Hematopoietic multipotent progenitor cell treated with erythropoietin and hydrocortisone succinate and interleukin-3 and kit ligand, for 15 days (in vitro differentiated cells): ENCODE results near the gene IZUMO4.
"Not testable (repeated sequence)": the region's sequence is repeated elsewhere in the genome, so short reads cannot be mapped to it uniquely, and the experiment has no call there.

ENCODE experiments used
- DNase-seq: peaks from one replicate; pipeline ENCODE4 v3.0.0-alpha.2; 2015; ENCODE audit warnings: low spot score

Gene IZUMO4

DNA sequence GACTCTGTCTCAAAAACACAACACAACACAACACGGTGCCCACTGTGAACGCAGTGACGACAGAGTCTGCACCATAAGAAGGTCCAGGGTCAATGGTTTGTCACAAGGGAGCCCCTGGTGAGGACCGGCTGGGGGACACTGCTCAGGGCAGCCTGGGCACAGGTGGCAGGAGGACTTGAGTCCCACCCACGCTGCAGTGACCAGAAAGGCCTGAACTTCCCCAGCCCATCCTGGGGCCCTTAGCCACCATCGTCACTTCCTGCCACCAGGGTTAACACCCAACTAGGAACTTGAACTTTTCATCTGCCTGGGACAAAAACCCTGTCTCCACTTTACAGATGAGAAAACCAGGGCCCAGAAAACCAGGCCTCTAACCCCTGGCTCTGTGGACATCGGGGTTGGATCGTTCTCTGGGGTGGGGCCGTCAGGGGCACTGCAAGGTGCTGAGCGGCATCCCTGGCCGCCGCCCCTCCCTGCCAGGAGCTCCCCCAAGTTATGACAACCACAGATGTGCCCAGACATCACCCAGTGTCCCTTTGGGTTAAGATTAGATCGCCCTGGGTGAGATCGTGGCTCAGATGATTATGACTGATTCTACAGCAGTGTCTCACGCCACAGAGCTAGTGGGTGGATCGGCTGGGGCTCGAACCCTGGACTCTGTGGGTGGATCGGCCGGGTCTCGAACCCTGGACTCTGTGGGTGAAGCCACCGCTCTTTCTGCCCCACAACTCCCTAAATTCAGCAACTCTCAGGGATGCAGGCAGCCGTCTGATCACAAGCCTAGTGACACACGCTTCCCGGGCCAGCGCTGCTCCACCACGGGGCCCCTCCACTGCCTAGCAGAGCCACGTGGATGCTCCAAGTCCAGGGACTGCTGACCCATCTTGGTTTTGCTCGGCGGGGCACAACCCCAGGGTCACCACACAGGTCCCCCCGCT is 14.6 kb upstream of the IZUMO4 start:
- no peak for DNase-seq

DNA sequence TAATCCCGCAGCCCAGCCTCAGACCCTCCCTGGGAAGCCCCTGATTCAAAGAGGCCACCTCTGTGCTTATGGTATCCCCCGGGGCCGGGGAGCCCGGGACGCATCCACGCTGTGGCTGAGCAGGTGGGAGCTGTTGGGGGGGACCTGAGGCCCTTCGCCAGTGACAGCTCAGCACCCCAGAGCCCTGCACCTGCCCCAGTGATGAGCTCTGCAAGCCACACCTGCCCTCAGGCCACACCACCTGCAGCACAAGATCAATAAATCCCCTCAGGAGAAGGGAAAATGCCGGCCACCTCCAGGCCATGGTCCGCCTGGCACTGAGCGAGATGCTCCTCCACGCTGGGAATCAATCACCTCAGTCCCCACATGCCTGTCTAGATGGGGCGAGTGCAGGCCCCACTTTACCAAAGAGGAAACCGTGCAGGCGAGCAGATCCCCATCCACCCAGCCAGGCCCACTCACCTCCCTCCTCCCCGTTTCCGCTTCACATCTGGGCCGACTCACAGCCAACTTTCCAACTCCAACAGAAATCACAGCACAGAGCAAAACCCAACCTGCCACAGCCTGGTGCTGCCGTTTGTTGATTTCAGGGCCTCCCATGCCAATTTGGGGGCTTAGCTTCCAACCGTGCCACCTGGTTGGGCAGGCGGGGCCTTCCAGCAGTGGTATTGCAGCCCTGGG is 13.4 kb upstream of the IZUMO4 start:
- DNase-seq = no peak

DNA sequence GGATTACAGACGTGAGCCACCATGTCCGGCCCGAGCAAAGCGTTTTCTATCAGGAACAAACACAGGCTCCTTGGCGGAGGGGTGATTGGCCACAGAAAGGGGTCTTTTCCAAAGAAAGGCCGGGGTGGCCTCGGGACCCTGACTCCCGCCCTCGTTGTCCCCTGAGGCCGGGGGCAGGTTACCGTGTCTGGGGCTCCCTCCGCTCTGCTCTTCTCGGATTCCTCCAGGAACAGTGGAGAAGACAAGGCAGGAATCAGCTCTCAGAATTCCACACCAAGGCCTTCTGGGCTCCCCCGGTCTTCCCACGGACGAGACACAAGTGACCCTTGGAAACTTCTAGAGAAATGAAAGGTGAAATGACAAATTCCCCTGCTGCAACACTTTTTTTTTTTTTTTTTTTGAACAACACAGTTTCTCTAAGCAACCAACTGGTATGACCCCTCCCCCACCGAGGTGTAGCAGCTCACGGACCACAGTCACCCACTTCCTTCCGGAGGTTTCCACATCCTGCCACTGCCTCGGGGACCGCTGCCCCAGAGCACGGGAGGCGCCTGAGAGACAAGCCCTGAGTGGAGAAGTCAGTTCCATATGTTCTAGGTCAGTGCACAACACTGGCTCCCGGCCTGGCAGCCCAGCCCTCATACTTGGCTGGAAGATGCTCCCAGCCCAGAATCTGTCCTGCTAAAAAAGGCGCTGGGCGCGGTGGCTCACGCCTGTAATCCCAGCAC is 11.6 kb upstream of the IZUMO4 start:
- DNase-seq = no peak

DNA sequence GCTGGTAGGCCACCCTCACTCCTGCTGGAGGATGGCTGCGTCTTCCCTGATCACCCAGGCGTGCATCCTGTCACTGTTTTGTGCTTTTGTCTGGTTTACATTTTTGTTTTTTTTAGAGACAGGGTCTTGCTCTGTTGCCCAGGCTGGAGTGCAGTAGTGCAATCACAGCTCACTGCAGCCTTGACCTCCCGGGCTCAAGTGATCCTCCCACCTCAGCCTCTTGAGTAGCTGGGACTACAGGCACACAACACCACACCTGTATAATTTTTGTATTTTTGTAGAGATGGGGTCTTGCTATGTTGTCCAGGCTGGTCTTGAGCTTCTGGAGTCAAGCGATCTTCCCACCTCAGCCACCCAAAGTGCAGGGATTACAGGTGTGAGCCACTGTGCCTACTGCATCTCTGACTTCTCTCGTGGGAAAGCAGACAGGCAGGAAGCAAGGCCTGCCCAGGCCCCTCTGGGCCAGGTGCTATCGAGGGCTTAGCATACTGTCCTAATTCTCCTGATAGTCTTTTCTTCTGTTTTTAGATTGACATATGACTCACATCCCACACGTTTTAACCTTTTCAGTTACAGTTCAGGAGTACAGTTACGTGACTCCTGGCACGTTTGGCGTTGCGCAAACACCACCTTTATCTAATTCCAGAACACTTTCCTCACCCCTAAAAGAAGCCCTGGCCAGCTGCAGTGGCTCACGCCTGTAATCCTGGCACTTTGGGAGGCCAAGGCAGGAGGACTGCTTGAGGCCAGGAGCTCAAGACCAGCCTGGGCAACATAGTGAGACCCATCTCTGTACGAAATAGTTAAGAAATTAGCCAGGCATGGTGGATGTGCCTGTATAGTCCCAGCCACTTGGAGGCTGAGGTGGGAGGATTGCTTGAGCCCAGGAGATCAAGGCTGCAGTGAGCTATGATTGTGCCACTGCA is 9.8 kb upstream of the IZUMO4 start:
- not testable (repeated sequence) for DNase-seq

GRCh38 chr19:2087621-2088100 is 9.1 kb upstream of the IZUMO4 start:
- DNase-seq = no peak

- no peak for DNase-seq
These were observed 7.6 kb upstream of the IZUMO4 start for GRCh38 chr19:2089001-2089711.

DNA sequence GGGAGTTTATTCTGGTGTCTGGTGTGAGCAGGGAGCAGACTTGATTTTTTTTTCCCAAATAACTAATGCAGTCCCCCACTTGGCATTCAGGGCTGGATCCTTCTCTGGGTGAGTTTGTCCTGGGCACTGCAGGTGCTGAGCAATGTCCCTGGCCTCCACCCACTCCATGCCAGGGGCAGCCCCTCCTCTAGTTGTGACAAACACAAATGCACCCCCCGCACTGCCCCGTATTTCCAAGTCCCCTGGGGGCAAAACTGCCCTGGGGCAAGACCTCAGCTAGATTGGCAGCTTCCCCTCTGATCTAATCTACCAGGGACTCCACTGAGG is 7.0 kb upstream of the IZUMO4 start:
- DNase-seq = no peak

DNA sequence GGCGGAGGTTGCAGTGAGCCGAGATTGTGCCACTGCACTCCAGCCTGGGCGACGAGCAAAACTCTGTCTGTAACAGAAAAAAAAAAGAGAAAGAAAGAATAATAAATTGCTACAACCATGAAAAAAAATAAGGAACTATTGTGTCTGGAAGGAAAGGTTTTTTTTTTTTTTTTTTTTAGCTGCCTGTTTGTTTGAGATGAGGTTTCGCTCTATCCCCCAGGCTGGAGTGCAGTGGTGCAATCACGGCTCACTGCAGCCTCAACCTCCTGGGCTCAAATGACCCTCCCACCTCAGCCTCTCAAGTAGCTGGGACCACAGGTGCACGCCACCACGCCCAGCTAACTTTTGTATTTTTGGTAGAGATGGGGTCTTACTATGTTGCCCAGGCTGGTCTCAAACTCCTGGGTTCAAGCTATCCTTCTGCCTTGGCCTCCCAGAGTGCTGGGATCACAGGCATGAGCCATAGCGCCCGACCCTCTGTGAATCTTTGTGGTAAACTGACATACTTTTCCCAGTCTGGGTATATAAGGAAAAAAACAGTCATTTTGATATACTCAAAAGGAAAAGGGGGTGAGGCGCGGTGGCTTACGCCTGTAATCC is 4.7 kb upstream of the IZUMO4 start:
- DNase-seq = not testable (repeated sequence)

- DNase-seq = peak; percentile 91
These were observed 658 bp upstream of the IZUMO4 start, which contains the start of gene MOB3A for GRCh38 chr19:2096034-2096479. Gene MOB3A (minus strand): TSS chr19:2096326. CDS start chr19:2078560, 17,766 bp downstream.

GRCh38 chr19:2097203-2097885 is 629 bp downstream of the IZUMO4 start:
- DNase-seq = no peak

- DNase-seq = no peak
These were observed 1.2 kb downstream of the IZUMO4 start for GRCh38 chr19:2097886-2098327.

DNA sequence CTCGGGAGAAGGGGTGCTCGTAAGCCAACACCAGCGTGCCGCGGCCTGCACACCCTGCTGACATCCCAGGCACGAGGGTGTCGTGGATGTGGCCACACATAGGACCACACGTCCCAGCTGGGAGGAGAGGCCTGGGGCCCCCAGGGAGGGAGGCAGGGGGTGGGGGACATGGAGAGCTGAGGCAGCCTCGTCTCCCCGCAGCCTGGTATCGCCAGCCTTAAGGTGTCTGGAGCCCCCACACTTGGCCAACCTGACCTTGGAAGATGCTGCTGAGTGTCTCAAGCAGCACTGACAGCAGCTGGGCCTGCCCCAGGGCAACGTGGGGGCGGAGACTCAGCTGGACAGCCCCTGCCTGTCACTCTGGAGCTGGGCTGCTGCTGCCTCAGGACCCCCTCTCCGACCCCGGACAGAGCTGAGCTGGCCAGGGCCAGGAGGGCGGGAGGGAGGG is 2.4 kb downstream of the IZUMO4 start:
- no peak for DNase-seq

GRCh38 chr19:2099937-2100718 is 3.4 kb downstream of the IZUMO4 start:
- DNase-seq = no peak

GRCh38 chr19:2100719-2101061 is 4.0 kb downstream of the IZUMO4 start:
- no peak for DNase-seq

DNA sequence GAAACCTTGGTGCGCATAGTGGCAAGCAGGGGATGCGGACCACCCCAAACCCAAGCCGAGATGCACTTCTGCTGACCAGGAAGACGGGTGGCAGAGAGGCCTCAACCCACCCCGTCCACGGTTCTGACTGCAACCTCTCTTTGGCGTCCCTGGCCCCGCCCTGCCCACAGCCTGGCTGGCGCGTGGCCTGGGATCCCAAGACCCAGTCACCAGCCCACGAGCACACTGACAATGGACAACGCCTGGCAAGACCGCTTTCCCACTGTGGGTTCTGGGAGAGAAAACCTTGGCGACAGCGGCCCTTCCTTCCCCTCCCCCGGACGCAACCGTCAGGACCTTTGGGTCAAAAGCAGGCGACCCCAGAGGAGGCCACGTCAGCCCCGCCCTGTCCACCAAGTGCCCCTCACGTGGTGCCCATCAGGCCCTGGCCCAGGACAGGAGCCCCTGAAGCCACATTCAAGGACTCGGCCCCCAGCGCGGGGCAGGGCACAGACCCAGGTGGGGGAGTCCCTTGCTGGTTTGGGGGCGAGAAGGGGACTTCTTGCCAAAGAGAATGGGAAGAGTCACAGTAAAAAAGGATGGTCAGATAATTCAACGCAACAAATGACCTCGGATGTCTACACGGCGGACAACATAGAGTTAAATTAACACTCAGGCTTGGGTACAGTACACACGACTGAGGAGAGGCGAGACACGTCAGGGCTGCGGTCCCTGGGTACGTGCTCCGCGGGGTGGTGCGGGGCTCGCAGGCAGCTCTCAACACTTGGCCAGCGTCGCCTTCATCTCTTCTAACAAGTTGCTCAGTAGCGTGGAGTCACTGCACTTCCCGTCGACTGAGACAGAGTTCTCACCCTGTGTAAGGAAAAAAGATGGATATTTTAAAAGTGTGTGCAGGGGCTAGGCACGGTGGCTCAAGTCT is 5.0 kb downstream of the IZUMO4 start:
- no peak for DNase-seq

- no peak for DNase-seq
These were observed 6.5 kb downstream of the IZUMO4 start for GRCh38 chr19:2103045-2103707.
